Measurements from ENCODE around the gene MS4A1. TPM values are rescaled to one million over a fixed set of nuclear protein-coding genes. Genes with fewer than 3 reads are reported as not detected.

The MS4A1 gene
- 1 to 10 TPM in 2 of 5 donors, under 1 TPM in 2, not detected in 1; 0.29 to 3.9 (median 2.2) TPM for total RNA-seq
- 1 to 10 TPM in 2 of 3 donors, under 1 TPM in 1; 0.12 to 8.8 (median 1.2) TPM for polyA plus RNA-seq
- long read RNA-seq, donor 1, partial matches to known transcripts: 0 of 1 reads
- long read RNA-seq, donor 1, other reads (novel, unspliced or antisense): 0 of 1 reads
- long read RNA-seq, donor 2, partial matches to known transcripts: 0 of 1 reads
- long read RNA-seq, donor 2, other reads (novel, unspliced or antisense): 0 of 1 reads
- long read RNA-seq, donor 3: 0 reads
- long read RNA-seq, donor 4: 0 reads
- long read RNA-seq, donor 5, partial matches to known transcripts: 0 of 4 reads
- long read RNA-seq, donor 5, other reads (novel, unspliced or antisense): 0 of 4 reads
- long read RNA-seq, donor 6, partial matches to known transcripts: 0 of 1 reads
- long read RNA-seq, donor 6, other reads (novel, unspliced or antisense): 0 of 1 reads
- long read RNA-seq, donor 7, partial matches to known transcripts: 0 of 1 reads
- long read RNA-seq, donor 7, other reads (novel, unspliced or antisense): 0 of 1 reads
- long read RNA-seq, donor 8: 0 reads
- long read RNA-seq, donor 9: 0 reads
- long read RNA-seq, donor 10: 0 reads

DNA sequence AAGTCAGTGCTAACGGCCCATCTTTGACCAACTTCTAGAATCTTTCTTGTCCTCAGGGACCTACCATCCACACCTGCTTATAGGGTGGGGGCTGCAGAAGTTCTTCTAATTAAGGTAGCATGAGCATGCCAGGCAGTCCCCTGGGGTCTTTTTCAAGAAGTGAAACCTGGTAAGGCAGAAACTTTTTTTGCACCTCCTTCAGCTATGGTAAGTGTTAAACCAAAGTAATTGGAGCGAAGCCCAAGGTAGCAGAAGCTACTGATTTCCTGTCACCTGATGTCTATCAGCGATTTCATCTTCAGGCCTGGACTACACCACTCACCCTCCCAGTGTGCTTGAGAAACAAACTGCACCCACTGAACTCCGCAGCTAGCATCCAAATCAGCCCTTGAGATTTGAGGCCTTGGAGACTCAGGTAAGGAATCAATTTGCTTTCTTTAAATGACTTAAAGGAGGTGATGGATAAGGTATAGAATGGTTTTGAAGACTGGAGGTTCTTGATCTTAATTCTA lies at the start of gene MS4A1:
MS4A1 (plus strand) TSS at position 317 of the 512 bp plus-strand sequence. CDS start 6,528 bp downstream, outside the sequence.
- intact Hi-C loops (cut with DNase I; ENCODE audit: low total_unique reads): no loop called here
- H3K27ac ChIP-seq: no peak within 1 kb of the TSS
- no peak within 1 kb of the TSS for H3K4me3 ChIP-seq
- TF ChIP-seq POLR2AphosphoS5 (IDR thresholded peaks at IDR 0.05): no peak
- TF ChIP-seq, protein P1, sequence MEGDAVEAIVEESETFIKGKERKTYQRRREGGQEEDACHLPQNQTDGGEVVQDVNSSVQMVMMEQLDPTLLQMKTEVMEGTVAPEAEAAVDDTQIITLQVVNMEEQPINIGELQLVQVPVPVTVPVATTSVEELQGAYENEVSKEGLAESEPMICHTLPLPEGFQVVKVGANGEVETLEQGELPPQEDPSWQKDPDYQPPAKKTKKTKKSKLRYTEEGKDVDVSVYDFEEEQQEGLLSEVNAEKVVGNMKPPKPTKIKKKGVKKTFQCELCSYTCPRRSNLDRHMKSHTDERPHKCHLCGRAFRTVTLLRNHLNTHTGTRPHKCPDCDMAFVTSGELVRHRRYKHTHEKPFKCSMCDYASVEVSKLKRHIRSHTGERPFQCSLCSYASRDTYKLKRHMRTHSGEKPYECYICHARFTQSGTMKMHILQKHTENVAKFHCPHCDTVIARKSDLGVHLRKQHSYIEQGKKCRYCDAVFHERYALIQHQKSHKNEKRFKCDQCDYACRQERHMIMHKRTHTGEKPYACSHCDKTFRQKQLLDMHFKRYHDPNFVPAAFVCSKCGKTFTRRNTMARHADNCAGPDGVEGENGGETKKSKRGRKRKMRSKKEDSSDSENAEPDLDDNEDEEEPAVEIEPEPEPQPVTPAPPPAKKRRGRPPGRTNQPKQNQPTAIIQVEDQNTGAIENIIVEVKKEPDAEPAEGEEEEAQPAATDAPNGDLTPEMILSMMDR (IDR thresholded peaks at IDR 0.05): no peak
- TF ChIP-seq POLR2A (IDR thresholded peaks at IDR 0.05): no peak
- no peak for TF ChIP-seq EP300 (IDR thresholded peaks at IDR 0.05)
- H3K27me3 ChIP-seq: no peaks in the 10 kb centered on the region
- H3K4me1 ChIP-seq: no peaks in the 10 kb centered on the region
- no peaks in the 10 kb centered on the region for H3K36me3 ChIP-seq
- peak in 1 of 2 donors; percentile 18 for DNase-seq
- 57 to 72% (median 66%) methylated on average over 4 of the region's 4 CpGs for WGBS, 5 donors
- no peaks in the 10 kb centered on the region for H3K9me3 ChIP-seq

DNA sequence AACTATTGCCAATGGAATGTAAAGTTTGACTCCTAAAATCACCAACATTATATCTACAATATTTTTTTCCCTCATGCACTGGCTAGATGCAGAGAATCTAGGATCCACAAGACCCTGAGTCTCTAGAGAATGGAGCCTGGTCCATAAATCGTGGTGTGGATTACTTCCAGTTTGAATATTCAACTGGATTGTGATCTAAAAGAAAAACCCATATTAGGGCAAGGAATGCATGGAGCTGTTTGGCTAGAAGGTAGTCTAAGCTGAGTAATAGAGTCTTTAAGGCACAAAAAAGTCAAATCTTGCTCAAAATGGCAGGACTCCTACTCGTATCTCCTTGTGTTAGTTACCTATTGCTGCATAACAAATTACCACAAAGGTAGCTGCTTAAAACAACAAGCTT lies 35.6 kb upstream of the MS4A1 start:
- H3K9me3 ChIP-seq: peaks cover 0 to 12% (median 8%) of the 10 kb centered on the region in 4 donors
- H3K27me3 ChIP-seq: no peaks in the 10 kb centered on the region
- DNase-seq: no peak
- TF ChIP-seq POLR2AphosphoS5 (IDR thresholded peaks at IDR 0.05) (no peak), EP300 (IDR thresholded peaks at IDR 0.05) (no peak), POLR2A (IDR thresholded peaks at IDR 0.05) (no peak)
- TF ChIP-seq, protein P1 (IDR thresholded peaks at IDR 0.05): no peak
- WGBS, 5 donors: 17 to 34% (median 25%) methylated on average over 2 of the region's 2 CpGs
- no peaks in the 10 kb centered on the region for H3K4me1 ChIP-seq
- H3K4me3 ChIP-seq: no peak overlapping the region
- no peaks in the 10 kb centered on the region for H3K36me3 ChIP-seq
- no peak overlapping the region for H3K27ac ChIP-seq
- intact Hi-C loops (cut with DNase I; ENCODE audit: low total_unique reads): no loop called here

DNA sequence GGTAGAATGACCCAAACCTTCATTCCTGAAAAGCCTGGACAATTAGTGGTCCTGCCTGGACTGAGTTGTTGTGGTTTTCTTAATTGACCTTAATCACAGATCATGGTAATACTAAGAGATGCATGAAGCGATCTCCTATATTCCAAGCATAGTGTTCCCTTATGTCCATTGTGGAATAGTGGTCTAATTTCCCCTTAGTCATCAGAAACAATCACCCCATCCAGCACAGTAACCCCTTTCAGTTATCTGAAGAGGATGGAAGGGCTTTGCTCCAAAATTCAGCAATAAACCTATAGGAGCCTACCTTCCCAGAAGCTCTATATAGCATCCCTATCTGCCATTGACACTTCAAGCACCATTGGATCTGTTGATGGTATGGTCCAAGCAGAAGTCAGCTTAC lies 33.0 kb upstream of the MS4A1 start:
- Histone ChIP-seq H3K27ac (no peak overlapping the region), H3K9me3 (peaks cover 0 to 12% (median 8%) of the 10 kb centered on the region in 4 donors), H3K36me3 (no peaks in the 10 kb centered on the region), H3K4me1 (no peaks in the 10 kb centered on the region), H3K4me3 (no peak overlapping the region), H3K27me3 (no peaks in the 10 kb centered on the region)
- intact Hi-C loops (cut with DNase I; ENCODE audit: low total_unique reads): no loop called here
- DNase-seq: no peak
- TF ChIP-seq, protein P1 (IDR thresholded peaks at IDR 0.05): no peak
- TF ChIP-seq EP300 (IDR thresholded peaks at IDR 0.05) (no peak), POLR2A (IDR thresholded peaks at IDR 0.05) (no peak)
- WGBS, 5 donors: 48 to 93% (median 78%) methylated on average over 1 of the region's 1 CpG

DNA sequence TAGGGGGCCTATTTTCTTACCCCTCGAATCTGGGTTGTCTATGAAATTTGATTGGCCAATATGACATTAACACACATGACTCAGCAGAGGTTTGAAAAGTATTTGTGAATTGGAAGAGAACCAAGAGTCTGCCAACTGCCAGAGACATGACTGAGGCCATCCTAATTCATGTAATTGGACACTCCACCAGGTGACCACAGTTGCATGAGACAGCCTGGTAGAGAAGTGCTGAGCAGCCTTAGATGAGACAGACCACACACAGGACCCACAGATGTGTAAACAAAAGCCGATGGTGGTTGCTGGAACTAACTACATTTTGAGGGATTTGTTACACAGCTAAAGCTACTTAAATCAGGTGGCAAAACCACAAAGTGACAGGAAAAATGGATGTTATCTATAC lies 27.1 kb upstream of the MS4A1 start:
- 38 to 63% (median 46%) methylated on average over 2 of the region's 2 CpGs for whole genome bisulfite sequencing, 5 donors
- no peaks in the 10 kb centered on the region for H3K4me1 ChIP-seq

More for the DNA sequence above, 27.1 kb upstream of the MS4A1 start:
- Histone ChIP-seq H3K27me3 (no peaks in the 10 kb centered on the region), H3K4me3 (no peak overlapping the region), H3K27ac (no peak overlapping the region), H3K9me3 (no peaks in the 10 kb centered on the region), H3K36me3 (no peaks in the 10 kb centered on the region)
- no peak for DNase-seq
- no peak for TF ChIP-seq POLR2A (IDR thresholded peaks at IDR 0.05)
- no peak for TF ChIP-seq POLR2AphosphoS5 (IDR thresholded peaks at IDR 0.05)
- TF ChIP-seq, protein P1 (IDR thresholded peaks at IDR 0.05): no peak
- TF ChIP-seq EP300 (IDR thresholded peaks at IDR 0.05): no peak
- intact Hi-C loops (cut with DNase I; ENCODE audit: low total_unique reads): no loop called here
